Fibroblast of pulmonary artery (primary cell): ENCODE measurements around the gene LMAN2.

Source experiments
- DNase-seq: peaks from one replicate; pipeline ENCODE4 v3.0.0-alpha.2; 2010; ENCODE audit warnings: low read depth
- H3K4me3 ChIP-seq: replicated peaks from 2 replicates; pipeline ENCODE4 v1.5.1; 2011; ENCODE audit warnings: low read depth, mild to moderate bottlenecking, control low read depth, low read length, moderate library complexity
- CTCF ChIP-seq: IDR thresholded peaks from 2 replicates; pipeline ENCODE4 v1.5.1; 2011; ENCODE audit warnings: mild to moderate bottlenecking, control low read depth, low read length, inconsistent platforms; ENCODE audit errors: missing control alignments

LMAN2 gene

GRCh38 chr5:177386542-177386941 lies 35.1 kb upstream of the LMAN2 start:
- no peak overlapping the region for H3K4me3 ChIP-seq
- DNase-seq = no peak
- no peak for TF ChIP-seq CTCF

GRCh38 chr5:177385720-177386119 lies 34.3 kb upstream of the LMAN2 start:
- TF ChIP-seq CTCF = no peak
- no peak overlapping the region for H3K4me3 ChIP-seq
- no peak for DNase-seq

- no peak for DNase-seq
- H3K4me3 ChIP-seq = no peak within 1 kb of the TSS
- TF ChIP-seq CTCF = no peak
Measured at GRCh38 chr5:177384134-177384533, 32.7 kb upstream of the LMAN2 start, which contains the start of gene SLC34A1. SLC34A1 (plus strand) TSS chr5:177384434; CDS start chr5:177385742, 1,308 bp downstream.

- no peak for TF ChIP-seq CTCF
- H3K4me3 ChIP-seq = no peak overlapping the region
- no peak for DNase-seq
Measured at GRCh38 chr5:177383181-177383580, 31.7 kb upstream of the LMAN2 start.

GRCh38 chr5:177382423-177383029 lies 31.1 kb upstream of the LMAN2 start:
- DNase-seq = peak; percentile 49
- no peak overlapping the region for H3K4me3 ChIP-seq
- peak; percentile 44 for TF ChIP-seq CTCF

- no peak overlapping the region for H3K4me3 ChIP-seq
- no peak for TF ChIP-seq CTCF
- no peak for DNase-seq
Measured at GRCh38 chr5:177380805-177381126, 29.3 kb upstream of the LMAN2 start.
